OCI-LY7 (cell line): Measurements from ENCODE around the gene BEND3. TPM values are rescaled to one million over a fixed set of nuclear protein-coding genes. Genes with fewer than 3 reads are reported as not detected.

Source experiments
- BruUV-seq: library from RNA; stranded (reverse); fragments of 400-500 nt; replicated peaks from 2 replicates; lab custom pipeline; 2021; lab: Mats Ljungman, UMichigan
- CTCF ChIA-PET: fragments of 300-600 bp; sonication (Branson Sonifier 250); formaldehyde crosslinking; loops from one replicate; lab custom pipeline; 2022; ENCODE audit warnings: antibody characterized with exemption; ENCODE audit not compliant: unreplicated experiment; lab: Charles Lee
- POLR2A ChIA-PET: fragments of 300-600 bp; sonication (Branson Sonifier 250); formaldehyde crosslinking; loops from one replicate; lab custom pipeline; 2022; ENCODE audit warnings: antibody characterized with exemption; lab: Charles Lee
- DNase-seq: peaks from one replicate; pipeline ENCODE4 v3.0.0-alpha.2; 2015; ENCODE audit warnings: low spot score
- H2AFZ ChIP-seq: fragments of 200-600 bp; sonication (generic), shearing (Covaris generic); 2 replicates; pipeline ENCODE4 v1.6.1; 2014; ENCODE audit warnings: mild to moderate bottlenecking, antibody characterized with exemption, low read length, moderate library complexity
- H3K27ac ChIP-seq: fragments of 200-600 bp; sonication (generic); 2 replicates; pipeline ENCODE4 v1.5.1; 2014; ENCODE audit warnings: mixed run types, low read depth, mild to moderate bottlenecking, moderate library complexity, low read length, inconsistent platforms; ENCODE audit not compliant: poor library complexity, severe bottlenecking
- H3K36me3 ChIP-seq: fragments of 200-600 bp; sonication (generic); 2 replicates; pipeline ENCODE4 v1.6.1; 2014; ENCODE audit warnings: mild to moderate bottlenecking, antibody characterized with exemption, low read length, moderate library complexity, mixed read lengths; ENCODE audit not compliant: insufficient read depth
- H3K4me1 ChIP-seq: fragments of 200-600 bp; sonication (generic); 2 replicates; pipeline ENCODE4 v1.5.1; 2014; ENCODE audit warnings: mild to moderate bottlenecking, low read length; ENCODE audit not compliant: insufficient read depth, poor library complexity, severe bottlenecking
- H3K4me2 ChIP-seq: fragments of 200-600 bp; sonication (generic); 2 replicates; pipeline ENCODE4 v1.6.1; 2014; ENCODE audit warnings: mild to moderate bottlenecking, low read length
- H3K4me3 ChIP-seq: fragments of 200-600 bp; sonication (generic); 2 replicates; pipeline ENCODE4 v1.5.1; 2014; ENCODE audit warnings: mild to moderate bottlenecking, low read depth, low read length; ENCODE audit not compliant: poor library complexity, severe bottlenecking
- H3K79me2 ChIP-seq: fragments of 200-600 bp; sonication (generic); 2 replicates; pipeline ENCODE4 v1.6.1; 2016; ENCODE audit warnings: low read depth, mild to moderate bottlenecking, low read length, moderate library complexity, mixed read lengths; ENCODE audit not compliant: insufficient read depth
- H3K9me2 ChIP-seq: fragments of 200-600 bp; sonication (generic); 2 replicates; pipeline ENCODE4 v1.6.1; 2016; ENCODE audit warnings: mild to moderate bottlenecking, low read length, mixed read lengths; ENCODE audit not compliant: insufficient read depth
- H3K9me3 ChIP-seq: fragments of 200-600 bp; sonication (generic); 2 replicates; pipeline ENCODE4 v1.6.1; 2014; ENCODE audit warnings: mild to moderate bottlenecking, mixed run types, low read length, mixed read lengths
- H4K20me1 ChIP-seq: fragments of 200-600 bp; sonication (generic); 2 replicates; pipeline ENCODE4 v1.6.1; 2014; ENCODE audit warnings: mild to moderate bottlenecking, antibody characterized with exemption, low read length, moderate library complexity, mixed read lengths; ENCODE audit not compliant: insufficient read depth
- CTCF ChIP-seq: fragments of 200-600 bp; sonication (generic); conservative IDR thresholded peaks from 2 replicates; pipeline ENCODE4 v1.5.1; 2014; ENCODE audit warnings: mild to moderate bottlenecking, antibody characterized with exemption, low read length, moderate library complexity, mixed read lengths
- EZH2phosphoT487 ChIP-seq: fragments of 200-600 bp; sonication (generic); IDR thresholded peaks from 2 replicates; pipeline ENCODE4 v1.6.1; 2018; ENCODE audit warnings: low read depth, borderline replicate concordance, mild to moderate bottlenecking, mixed run types, antibody characterized with exemption, low read length, moderate library complexity, mixed read lengths
- intact Hi-C: fragments of 100-400 bp; cut with micrococcal nuclease; formaldehyde crosslinking; loops from one replicate; pipeline ENCODE4 v1.10.0; 2022; ENCODE audit not compliant: unreplicated experiment
- total RNA-seq, 2 experiments: library from RNA; depleted of rRNA in 1 of 2; stranded (reverse); fragments of >200 nt in 1 of 2; shearing (Covaris generic) in 1 of 2; gene quantifications; 2 replicates each; pipeline ENCODE4 v1.2.3, GENCODE V29; 2014 to 2022

BEND3 gene
- total RNA-seq, 2 experiments from 2014 or later = 11.7 to 14.3 TPM

GRCh38 chr6:107061125-107062020 is 53.9 kb downstream of the BEND3 start:
- peak overlapping the region; percentile 56 for H3K4me2 ChIP-seq
- H3K9me3 ChIP-seq = no peaks in the 10 kb centered on the region
- no peak overlapping the region for H3K27ac ChIP-seq
- H4K20me1 ChIP-seq = no peaks in the 10 kb centered on the region
- no peaks in the 10 kb centered on the region for H3K36me3 ChIP-seq
- TF ChIP-seq EZH2phosphoT487 (no peak), CTCF (no peak)
- H3K4me1 ChIP-seq = peaks cover 20% of the 10 kb centered on the region
- no TSS peak for BruUV-seq
- peak; percentile 42 for DNase-seq
- ChIA-PET CTCF (interaction anchor here (0.5 kb wide), 1 partner anchor 63 kb away, joined by 3 read pairs; no protein-coding TSS in a partner anchor), POLR2A (interaction anchor here (0.5 to 2.0 kb wide), 8 partner anchors 11 to 495 kb away, joined by 3 to 5 read pairs (median 4); no protein-coding TSS in a partner anchor)
- peak overlapping the region; percentile 46; the same call in 1 of the 2 replicates for H2AFZ ChIP-seq
- intact Hi-C loops = no loop called here
- no peaks in the 10 kb centered on the region for H3K9me2 ChIP-seq
- no peaks in the 10 kb centered on the region for H3K79me2 ChIP-seq
- H3K4me3 ChIP-seq = peak overlapping the region; percentile 16

GRCh38 chr6:107060704-107061103 is 54.6 kb downstream of the BEND3 start:
- BruUV-seq = no TSS peak
- no peak for DNase-seq
- Histone ChIP-seq H3K79me2 (no peaks in the 10 kb centered on the region), H3K36me3 (no peaks in the 10 kb centered on the region), H4K20me1 (no peaks in the 10 kb centered on the region), H3K4me3 (no peak overlapping the region), H3K4me2 (no peak overlapping the region), H3K4me1 (peaks cover 20% of the 10 kb centered on the region), H3K9me3 (no peaks in the 10 kb centered on the region), H3K9me2 (no peaks in the 10 kb centered on the region), H2AFZ (no peak overlapping the region; the same call in 1 of the 2 replicates), H3K27ac (no peak overlapping the region)
- no peak for TF ChIP-seq EZH2phosphoT487
- no peak for TF ChIP-seq CTCF
- intact Hi-C loops = no loop called here
- ChIA-PET POLR2A (interaction anchor here (0.6 to 2.0 kb wide), 5 partner anchors 11 to 661 kb away, joined by 3 to 5 read pairs (median 4); no protein-coding TSS in a partner anchor), CTCF (interaction anchor here (0.5 kb wide), 1 partner anchor 62 kb away, joined by 3 read pairs; no protein-coding TSS in a partner anchor)
